ENCODE measurements around the gene GLMP. TPM values are rescaled to one million over a fixed set of nuclear protein-coding genes. Genes with fewer than 3 reads are reported as not detected.

The GLMP gene
- total and polyA plus RNA-seq, 2 donors (not counting 3 experiments of a cell fraction or from before 2014, with no cell fraction given), result 84.3 to 109 TPM

DNA sequence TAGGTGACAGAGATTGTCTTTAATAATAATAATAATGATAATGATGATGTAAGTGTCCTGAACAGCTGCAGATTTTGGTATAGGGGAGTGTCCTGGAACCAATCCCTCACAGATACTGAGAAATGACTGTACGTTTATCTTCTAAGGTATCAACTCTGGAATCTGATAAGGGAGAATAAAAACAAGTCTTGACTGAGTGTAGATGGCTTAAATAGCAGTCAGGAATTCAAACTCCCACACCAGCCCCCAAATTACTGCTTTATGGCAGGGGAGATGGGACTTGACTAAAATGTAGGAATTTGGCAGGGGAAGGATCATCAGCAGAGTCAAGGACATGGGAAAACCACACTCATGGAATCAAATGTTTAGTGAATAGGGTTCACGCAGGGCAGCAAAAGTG lies 9.7 kb upstream of the GLMP start:
- no peaks in the 10 kb centered on the region for H3K27me3 ChIP-seq (ENCODE audit: control insufficient read depth in 2 of 2, insufficient read depth in 2 of 2, low read length in 2 of 2)
- H3K79me2 ChIP-seq (ENCODE audit: control insufficient read depth, insufficient read depth, low read length), result no peaks in the 10 kb centered on the region
- H3K36me3 ChIP-seq (ENCODE audit: control insufficient read depth in 2 of 2, extremely low read depth in 1 of 2, insufficient read depth in 2 of 2, low read length in 2 of 2), result peaks cover 8 to 9% of the 10 kb centered on the region in 2 experiments
- H3K9me1 ChIP-seq (replicated peaks; ENCODE audit: control insufficient read depth, extremely low read depth, insufficient read depth, low read length), result no peaks in the 10 kb centered on the region
- BruUV-seq (replicated peaks), result no TSS peak
- H3K9ac ChIP-seq (replicated peaks; ENCODE audit: extremely low read depth, insufficient read depth, low read length), result no peak overlapping the region
- intact Hi-C loops (cut with micrococcal nuclease) (no loop called here), dilution Hi-C loops (cut with MboI; ENCODE audit: extremely low pct_ligation_motif_present, low sequenced_read_pairs) (no loop called here)
- DNase-seq (ENCODE audit: low read depth, low spot score), result no peak
- no peak for FAIRE-seq
- no peak overlapping the region for H3K4me3 ChIP-seq (replicated peaks in 1 of 3; ENCODE audit: insufficient read depth in 1 of 3, low read depth in 1 of 3, low read length in 3 of 3)
- H3K9me3 ChIP-seq (replicated peaks; ENCODE audit: control insufficient read depth, insufficient read depth, low read length), result no peaks in the 10 kb centered on the region
- ChIA-PET POLR2A (no interaction called here), CTCF (interaction anchor here (1.1 kb wide), 1 partner anchor 15 kb away, joined by 3 read pairs; no protein-coding TSS in a partner anchor)
- H3K4me1 ChIP-seq (ENCODE audit: control insufficient read depth, extremely low read depth, insufficient read depth, low read length), result no peaks in the 10 kb centered on the region
- no peaks in the 10 kb centered on the region for H4K20me1 ChIP-seq (replicated peaks; ENCODE audit: control insufficient read depth, extremely low read depth, insufficient read depth, low read length)
- no peak overlapping the region for H3K27ac ChIP-seq (ENCODE audit: insufficient read depth, low read depth, low read length)
- H2AFZ ChIP-seq (ENCODE audit: low read depth, low read length), result no peak overlapping the region
- no peak for TF ChIP-seq MYC (IDR thresholded peaks at IDR 0.05; ENCODE audit: low read depth, low read length)
- no peak overlapping the region for H3K4me2 ChIP-seq (ENCODE audit: insufficient read depth, low read length)

DNA sequence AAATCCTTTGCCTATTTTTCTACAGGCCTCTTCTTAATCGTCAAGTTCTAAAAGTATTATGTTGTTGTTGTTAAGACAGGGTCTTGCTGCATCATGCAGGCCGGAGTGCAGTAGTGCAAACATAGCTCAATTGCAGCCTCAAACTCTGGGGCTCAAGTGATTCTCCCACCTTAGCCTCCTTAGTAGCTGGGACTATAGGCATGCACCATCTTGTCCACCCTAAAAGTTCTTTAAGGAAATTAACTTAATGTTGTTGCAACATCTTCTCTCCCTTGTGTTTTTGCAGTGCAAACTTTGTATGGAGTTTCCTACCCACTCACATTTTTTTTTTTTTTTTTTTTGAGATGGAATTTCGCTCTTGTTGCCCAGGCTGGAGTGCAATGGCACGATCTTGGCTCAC lies 7.8 kb upstream of the GLMP start:
- Histone ChIP-seq H3K27me3 (ENCODE audit: control insufficient read depth in 2 of 2, insufficient read depth in 2 of 2, low read length in 2 of 2) (no peaks in the 10 kb centered on the region), H3K9me1 (replicated peaks; ENCODE audit: control insufficient read depth, extremely low read depth, insufficient read depth, low read length) (no peaks in the 10 kb centered on the region), H2AFZ (ENCODE audit: low read depth, low read length) (no peak overlapping the region), H3K9ac (replicated peaks; ENCODE audit: extremely low read depth, insufficient read depth, low read length) (no peak overlapping the region), H3K4me3 (replicated peaks in 1 of 3; ENCODE audit: insufficient read depth in 1 of 3, low read depth in 1 of 3, low read length in 3 of 3) (no peak overlapping the region), H4K20me1 (replicated peaks; ENCODE audit: control insufficient read depth, extremely low read depth, insufficient read depth, low read length) (no peaks in the 10 kb centered on the region), H3K79me2 (ENCODE audit: control insufficient read depth, insufficient read depth, low read length) (no peaks in the 10 kb centered on the region), H3K36me3 (ENCODE audit: control insufficient read depth in 2 of 2, extremely low read depth in 1 of 2, insufficient read depth in 2 of 2, low read length in 2 of 2) (peaks cover under 1 to 8% of the 10 kb centered on the region in 2 experiments), H3K4me2 (ENCODE audit: insufficient read depth, low read length) (no peak overlapping the region), H3K27ac (ENCODE audit: insufficient read depth, low read depth, low read length) (no peak overlapping the region), H3K9me3 (replicated peaks; ENCODE audit: control insufficient read depth, insufficient read depth, low read length) (no peaks in the 10 kb centered on the region), H3K4me1 (ENCODE audit: control insufficient read depth, extremely low read depth, insufficient read depth, low read length) (no peaks in the 10 kb centered on the region)
- ChIA-PET POLR2A (no interaction called here), CTCF (interaction anchor here (1.2 kb wide), 1 partner anchor 16 kb away, joined by 4 read pairs; no protein-coding TSS in a partner anchor)
- TF ChIP-seq POLR2AphosphoS5 (IDR thresholded peaks at IDR 0.05; ENCODE audit: insufficient read depth, low read depth, low read length) (no peak), EZH2 (IDR thresholded peaks at IDR 0.05; ENCODE audit: borderline replicate concordance, low read depth, low read length, severe bottlenecking) (no peak), FOS (IDR thresholded peaks at IDR 0.05; ENCODE audit: borderline replicate concordance, insufficient read depth, low read length) (no peak)
- no peak for DNase-seq (ENCODE audit: low read depth, low spot score)
- intact Hi-C loops (cut with micrococcal nuclease), result no loop called here
- FAIRE-seq, result no peak
- BruUV-seq (replicated peaks), result no TSS peak
- dilution Hi-C loops (cut with MboI; ENCODE audit: extremely low pct_ligation_motif_present, low sequenced_read_pairs), result no loop called here

Measured in endothelial cell of umbilical vein (primary cell).